Osteocyte (in vitro differentiated cells): ENCODE measurements around the gene CACNA1F. TPM values are rescaled to one million over a fixed set of nuclear protein-coding genes. Genes with fewer than 3 reads are reported as not detected.

Experiments used
- total RNA-seq: library from RNA; stranded (reverse); gene quantifications from 2 replicates; pipeline ENCODE4 v1.2.1, GENCODE V29; 2021

CACNA1F gene
- total RNA-seq, 1 donor from 2014 or later = not detected

Other genes with a start within 250 kb of the CACNA1F start
- 42.2 and 48.5 TPM in 2 replicates for gene GRIPAP1, start 231.1 kb downstream of the CACNA1F start, total RNA-seq
- 44.7 and 51.8 TPM in 2 replicates for gene TFE3, start 190.0 kb downstream of the CACNA1F start, total RNA-seq
- gene CCDC120, start 174.3 kb downstream of the CACNA1F start, total RNA-seq = 8.5 and 9.6 TPM in 2 replicates
- gene PRAF2, start 159.3 kb downstream of the CACNA1F start, total RNA-seq = 55.3 and 58.5 TPM in 2 replicates
- gene WDR45, start 153.5 kb downstream of the CACNA1F start, total RNA-seq = 91.3 and 95.8 TPM in 2 replicates
- gene GPKOW, start 109.6 kb downstream of the CACNA1F start, total RNA-seq = 23.3 and 23.9 TPM in 2 replicates
- 1.2 and 2.3 TPM in 2 replicates for gene MAGIX, start 70.6 kb downstream of the CACNA1F start, total RNA-seq
- gene PLP2, start 61.4 kb downstream of the CACNA1F start, total RNA-seq = 97.4 and 100 TPM in 2 replicates
- 7.7 and 8.5 TPM in 2 replicates for gene PRICKLE3, start 47.0 kb downstream of the CACNA1F start, total RNA-seq
- gene SYP, start 33.1 kb downstream of the CACNA1F start, total RNA-seq = 1.5 and 2.3 TPM in 2 replicates
- 14.1 and 14.3 TPM in 2 replicates for gene CCDC22, start 2.1 kb upstream of the CACNA1F start, total RNA-seq
- gene FOXP3, start 31.4 kb upstream of the CACNA1F start, total RNA-seq = 0.13 TPM in 1 of 2 replicates, not detected in the other
- 9.0 and 9.2 TPM in 2 replicates for gene PPP1R3F, start 36.5 kb upstream of the CACNA1F start, total RNA-seq
- not detected in 2 replicates for gene GAGE10, start 70.3 kb upstream of the CACNA1F start, total RNA-seq
- not detected in 2 replicates for gene GAGE12J, start 88.7 kb upstream of the CACNA1F start, total RNA-seq
- gene GAGE13, start 98.2 kb upstream of the CACNA1F start, total RNA-seq = not detected in 2 replicates